Mucosa of gallbladder (tissue), 1 donor: ENCODE data around the gene ATP5MK. TPM values are rescaled to one million over a fixed set of nuclear protein-coding genes. Genes with fewer than 3 reads are reported as not detected.
"Not testable (repeated sequence)": the region's sequence is repeated elsewhere in the genome, so short reads cannot be mapped to it uniquely, and the experiment has no call there.

Source experiments
- DNase-seq: peaks from one replicate; pipeline ENCODE4 v3.0.0-alpha.2; 2020; ENCODE audit warnings: low spot score
- total RNA-seq: library from RNA; stranded (reverse); gene quantifications from one replicate; pipeline ENCODE4 v1.2.1, GENCODE V29; 2021
- donor health status: DM: no; HTN: no; CAD: no.

Gene ATP5MK
- total RNA-seq, result 309 TPM

GRCh38 chr10:103396067-103396788 lies at the start of gene ATP5MK, which contains the start of gene PDCD11:
ATP5MK (minus strand) TSS chr10:103396475; CDS start chr10:103392457, 4,018 bp downstream.
PDCD11 (plus strand) TSS chr10:103396626; CDS start chr10:103398427, 1,801 bp downstream.
- peak; percentile 97 for DNase-seq

GRCh38 chr10:103445366-103445765 lies 49.1 kb upstream of the ATP5MK start:
- no peak for DNase-seq

- DNase-seq, result no peak
These were observed 48.2 kb upstream of the ATP5MK start for GRCh38 chr10:103444478-103444877.

- DNase-seq, result no peak
These were observed 47.4 kb upstream of the ATP5MK start for GRCh38 chr10:103443475-103444185.

GRCh38 chr10:103442031-103442461 lies 45.8 kb upstream of the ATP5MK start:
- peak; percentile 22 for DNase-seq

GRCh38 chr10:103441611-103442010 lies 45.3 kb upstream of the ATP5MK start:
- no peak for DNase-seq

GRCh38 chr10:103441206-103441605 lies 44.9 kb upstream of the ATP5MK start:
- DNase-seq, result no peak

- DNase-seq, result no peak
These were observed 44.1 kb upstream of the ATP5MK start for GRCh38 chr10:103440416-103440815.

GRCh38 chr10:103439776-103440175 lies 43.5 kb upstream of the ATP5MK start:
- no peak for DNase-seq

- DNase-seq, result no peak
These were observed 37.6 kb upstream of the ATP5MK start for GRCh38 chr10:103433858-103434257.

- DNase-seq, result no peak
These were observed 35.6 kb upstream of the ATP5MK start for GRCh38 chr10:103431902-103432301.

GRCh38 chr10:103429647-103430046 lies 33.4 kb upstream of the ATP5MK start:
- no peak for DNase-seq

- no peak for DNase-seq
These were observed 32.8 kb upstream of the ATP5MK start for GRCh38 chr10:103428989-103429643.

GRCh38 chr10:103427866-103428265 lies 31.6 kb upstream of the ATP5MK start:
- no peak for DNase-seq

GRCh38 chr10:103423748-103424147 lies 27.5 kb upstream of the ATP5MK start:
- no peak for DNase-seq

GRCh38 chr10:103419101-103419500 lies 22.8 kb upstream of the ATP5MK start:
- DNase-seq, result no peak

GRCh38 chr10:103417601-103418000 lies 21.3 kb upstream of the ATP5MK start:
- no peak for DNase-seq

GRCh38 chr10:103417148-103417469 lies 20.8 kb upstream of the ATP5MK start:
- not testable (repeated sequence) for DNase-seq

- DNase-seq, result peak; percentile 78
These were observed 20.3 kb upstream of the ATP5MK start for GRCh38 chr10:103416436-103417147.

- DNase-seq, result no peak
These were observed 19.3 kb upstream of the ATP5MK start for GRCh38 chr10:103415581-103415980.

- no peak for DNase-seq
These were observed 17.3 kb upstream of the ATP5MK start for GRCh38 chr10:103413564-103413963.

GRCh38 chr10:103397191-103397825 lies 1.0 kb upstream of the ATP5MK start:
- no peak for DNase-seq
